ENCODE measurements around the gene PTK7.

Gene PTK7

DNA sequence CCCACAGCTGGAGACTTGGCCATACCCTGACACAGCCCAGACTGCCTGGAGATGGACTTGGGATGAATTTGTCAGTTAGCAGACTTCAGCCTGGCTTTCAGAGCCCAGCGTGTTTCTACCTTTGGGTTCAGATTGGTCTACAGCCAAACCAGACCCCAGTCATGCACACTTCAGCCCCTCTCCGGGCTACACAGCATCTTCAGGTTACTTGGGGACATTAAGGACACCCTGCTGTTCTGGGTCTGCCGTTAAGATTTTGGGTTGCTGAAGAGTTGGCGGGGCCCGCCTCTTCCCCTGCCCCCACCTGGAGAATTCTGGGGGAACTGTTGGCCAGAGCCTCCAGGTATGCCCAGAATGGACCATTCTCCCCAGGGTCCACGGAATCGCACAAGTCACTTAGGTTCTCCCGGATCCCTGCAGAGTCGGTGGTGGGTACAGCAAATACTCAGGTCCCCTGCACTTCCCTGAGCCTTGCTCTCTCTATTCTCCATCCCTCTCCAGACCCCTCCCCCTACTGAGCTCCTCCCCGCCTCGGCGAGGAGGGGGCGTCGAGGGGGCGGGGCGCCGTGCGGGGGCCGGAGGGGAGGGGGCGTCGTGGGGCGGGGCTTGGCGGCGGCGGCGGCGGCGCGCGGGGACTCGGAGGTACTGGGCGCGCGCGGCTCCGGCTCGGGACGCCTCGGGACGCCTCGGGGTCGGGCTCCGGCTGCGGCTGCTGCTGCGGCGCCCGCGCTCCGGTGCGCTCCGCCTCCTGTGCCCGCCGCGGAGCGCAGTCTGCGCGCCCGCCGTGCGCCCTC is at the start of gene PTK7:
PTK7 (plus strand) TSS at position 645 of the 794 bp plus-strand sequence. CDS start 175 bp downstream, outside the sequence.
- TF ChIP-seq, protein P1, sequence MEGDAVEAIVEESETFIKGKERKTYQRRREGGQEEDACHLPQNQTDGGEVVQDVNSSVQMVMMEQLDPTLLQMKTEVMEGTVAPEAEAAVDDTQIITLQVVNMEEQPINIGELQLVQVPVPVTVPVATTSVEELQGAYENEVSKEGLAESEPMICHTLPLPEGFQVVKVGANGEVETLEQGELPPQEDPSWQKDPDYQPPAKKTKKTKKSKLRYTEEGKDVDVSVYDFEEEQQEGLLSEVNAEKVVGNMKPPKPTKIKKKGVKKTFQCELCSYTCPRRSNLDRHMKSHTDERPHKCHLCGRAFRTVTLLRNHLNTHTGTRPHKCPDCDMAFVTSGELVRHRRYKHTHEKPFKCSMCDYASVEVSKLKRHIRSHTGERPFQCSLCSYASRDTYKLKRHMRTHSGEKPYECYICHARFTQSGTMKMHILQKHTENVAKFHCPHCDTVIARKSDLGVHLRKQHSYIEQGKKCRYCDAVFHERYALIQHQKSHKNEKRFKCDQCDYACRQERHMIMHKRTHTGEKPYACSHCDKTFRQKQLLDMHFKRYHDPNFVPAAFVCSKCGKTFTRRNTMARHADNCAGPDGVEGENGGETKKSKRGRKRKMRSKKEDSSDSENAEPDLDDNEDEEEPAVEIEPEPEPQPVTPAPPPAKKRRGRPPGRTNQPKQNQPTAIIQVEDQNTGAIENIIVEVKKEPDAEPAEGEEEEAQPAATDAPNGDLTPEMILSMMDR (IDR thresholded peaks at IDR 0.05; ENCODE audit: extremely low read depth, missing control alignments): no peak
- DNase-seq (ENCODE audit: low spot score): peak; percentile 50

DNA sequence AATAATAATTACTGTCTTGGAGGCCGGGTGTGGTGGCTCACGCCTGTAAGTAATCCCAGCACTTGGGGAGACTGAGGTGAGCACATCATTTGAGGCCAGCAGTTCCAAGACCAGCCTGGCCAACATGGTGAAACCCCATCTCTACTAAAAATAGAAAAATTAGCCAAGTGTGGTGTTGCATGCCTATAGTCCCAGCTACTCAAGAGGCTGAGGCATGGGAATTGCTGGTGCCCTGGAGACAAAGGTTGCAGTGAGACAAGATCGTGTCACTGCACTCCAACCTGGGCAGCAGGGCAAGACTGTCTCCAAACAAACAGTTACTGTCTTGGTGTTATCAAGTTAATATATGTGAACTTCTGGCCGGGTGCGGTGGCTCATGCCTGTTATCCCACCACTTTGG is 49.7 kb upstream of the PTK7 start:
- DNase-seq (ENCODE audit: low spot score): no peak
- TF ChIP-seq, protein P1 (IDR thresholded peaks at IDR 0.05; ENCODE audit: extremely low read depth, missing control alignments): no peak

DNA sequence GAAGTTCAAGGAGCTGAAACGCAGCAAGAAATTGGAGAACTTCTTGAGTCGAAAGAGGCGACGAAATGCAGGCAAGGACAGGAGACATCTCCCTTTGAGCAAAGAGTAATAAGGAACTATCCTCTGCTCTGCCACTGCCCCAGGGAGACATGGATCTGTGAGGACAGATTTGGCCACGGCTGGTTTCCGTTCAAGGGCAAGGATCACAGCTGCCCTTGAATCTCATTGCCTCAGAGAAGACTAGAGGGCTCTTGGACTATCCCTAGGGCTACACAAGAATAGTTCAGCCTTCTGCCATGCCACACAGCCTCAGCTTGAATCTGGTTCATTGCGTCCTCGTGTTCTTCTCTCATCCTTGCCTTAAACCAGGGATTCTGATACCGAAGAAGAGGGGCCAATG is 47.0 kb upstream of the PTK7 start:
- DNase-seq (ENCODE audit: low spot score): no peak
- TF ChIP-seq, protein P1 (IDR thresholded peaks at IDR 0.05; ENCODE audit: extremely low read depth, missing control alignments): no peak

DNA sequence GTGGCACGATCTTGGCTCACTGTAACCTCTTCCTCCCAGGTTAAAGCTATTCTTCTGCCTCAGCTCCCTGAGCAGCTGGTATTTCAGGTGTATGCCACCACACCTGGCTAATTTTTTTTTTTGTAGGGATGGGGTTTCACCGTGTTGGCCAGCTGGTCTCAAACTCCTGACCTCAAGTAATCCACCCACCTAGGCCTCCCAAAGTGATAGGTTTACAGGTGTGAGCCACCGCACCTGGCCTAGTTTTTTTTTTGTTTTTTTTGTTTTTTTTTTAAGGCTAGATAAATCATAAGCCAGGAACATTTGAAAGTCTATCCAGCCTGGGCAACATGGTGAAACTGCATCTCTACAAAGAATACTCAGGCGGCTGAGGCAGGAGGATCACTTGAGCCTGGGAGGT is 43.8 kb upstream of the PTK7 start:
- no peak for DNase-seq (ENCODE audit: low spot score)
- TF ChIP-seq, protein P1 (IDR thresholded peaks at IDR 0.05; ENCODE audit: extremely low read depth, missing control alignments): no peak

DNA sequence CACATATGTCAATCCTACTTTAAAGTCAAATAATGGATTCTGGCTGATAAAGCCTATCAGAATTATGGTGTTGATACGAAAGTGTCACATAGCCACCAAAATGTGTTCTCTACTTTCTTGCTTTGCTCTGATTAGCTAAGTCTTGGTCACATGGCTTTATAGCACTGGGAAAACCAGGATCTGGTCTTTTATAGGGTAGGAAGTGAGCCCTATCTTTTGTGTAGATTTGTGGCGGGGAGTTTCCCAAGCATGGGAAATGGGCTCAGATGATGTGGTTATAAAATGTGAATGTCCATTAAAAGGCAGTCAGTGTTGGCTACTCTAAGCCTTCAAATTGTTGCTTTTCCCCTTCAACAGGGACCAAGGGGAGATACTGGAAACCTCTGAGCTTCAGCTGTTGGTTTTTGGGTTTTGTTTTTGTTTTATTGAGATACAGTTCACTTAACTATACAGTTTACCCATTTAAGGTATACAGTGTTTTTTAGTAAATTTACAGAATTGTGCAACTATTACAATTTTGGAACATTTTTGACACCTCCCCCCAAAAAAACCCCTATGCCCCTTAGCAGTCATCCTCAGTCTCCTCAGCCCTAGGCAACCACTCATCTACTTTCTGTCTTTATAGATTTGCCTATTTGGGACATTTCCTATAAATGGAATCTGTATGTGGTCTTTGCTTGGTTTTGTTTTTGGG is 42.5 kb upstream of the PTK7 start:
- TF ChIP-seq, protein P1 (IDR thresholded peaks at IDR 0.05; ENCODE audit: extremely low read depth, missing control alignments): no peak
- no peak for DNase-seq (ENCODE audit: low spot score)

DNA sequence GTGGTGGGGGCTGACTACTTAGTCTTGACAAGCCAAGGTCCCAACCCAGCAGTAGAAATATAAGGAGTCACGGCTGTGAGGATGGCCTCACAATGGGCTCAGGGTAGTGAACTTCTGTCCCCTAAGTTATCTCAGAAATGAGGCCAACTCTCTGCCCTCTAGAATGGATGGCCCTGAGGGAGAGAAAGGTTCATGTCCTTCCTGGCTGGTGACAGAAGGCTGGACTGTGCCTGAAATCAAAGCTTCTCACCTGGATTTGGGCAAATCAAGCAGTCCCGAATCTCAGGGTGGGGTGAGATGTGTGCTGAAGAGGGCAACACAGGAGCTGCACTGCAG is 42.0 kb upstream of the PTK7 start:
- DNase-seq (ENCODE audit: low spot score): no peak
- TF ChIP-seq, protein P1 (IDR thresholded peaks at IDR 0.05; ENCODE audit: extremely low read depth, missing control alignments): no peak

DNA sequence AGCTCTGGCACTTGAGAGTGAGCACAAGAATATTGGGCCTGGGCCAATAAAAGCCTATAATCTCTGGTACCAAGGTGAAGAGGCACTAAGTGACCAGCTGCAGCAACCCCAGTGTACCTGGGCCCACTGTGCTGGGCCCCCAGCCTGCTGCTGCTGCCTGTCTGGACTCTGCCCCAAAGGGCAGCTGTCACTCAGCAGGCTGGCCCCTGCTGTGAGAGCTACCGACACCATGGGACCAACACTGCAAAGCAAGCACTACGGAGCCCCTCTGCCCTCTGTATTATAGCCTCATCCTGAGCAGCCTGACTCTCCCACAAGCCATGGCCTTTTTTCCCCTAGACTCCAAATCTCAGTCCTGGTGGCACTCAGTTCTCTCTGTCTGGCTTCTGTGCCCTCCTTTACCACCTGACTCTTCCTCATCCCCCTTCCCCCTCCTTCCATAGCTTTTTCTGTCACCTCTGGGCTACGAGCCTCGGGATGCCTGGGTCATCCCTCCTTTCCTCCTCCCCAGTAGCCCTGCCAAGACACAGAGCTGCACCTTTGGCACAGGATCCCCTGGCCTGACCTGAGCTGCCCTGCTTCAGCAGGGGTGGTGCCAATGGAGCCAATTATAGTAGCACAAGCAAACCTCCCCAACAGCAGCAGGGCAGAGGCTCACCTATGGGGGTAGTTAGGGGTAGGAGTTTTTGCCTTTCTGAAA is 40.5 kb upstream of the PTK7 start:
- DNase-seq (ENCODE audit: low spot score): no peak
- TF ChIP-seq, protein P1 (IDR thresholded peaks at IDR 0.05; ENCODE audit: extremely low read depth, missing control alignments): no peak
